ENCODE results near the gene GRM4. TPM values are rescaled to one million over a fixed set of nuclear protein-coding genes. Genes with fewer than 3 reads are reported as not detected.

The GRM4 gene
- total RNA-seq, 4 donors from 2014 or later, result 0.35 to 2.2 TPM; not detected in 2

- Histone ChIP-seq H3K27ac (no peak overlapping the region), H3K4me1 (no peaks in the 10 kb centered on the region), H3K36me3 (no peaks in the 10 kb centered on the region), H3K27me3 (no peaks in the 10 kb centered on the region), H3K9me3 (peaks cover 0 to 9% of the 10 kb centered on the region in 2 donors), H3K4me3 (no peak overlapping the region)
- no peak for TF ChIP-seq POLR2A (IDR thresholded peaks at IDR 0.05)
- TF ChIP-seq, protein P1, sequence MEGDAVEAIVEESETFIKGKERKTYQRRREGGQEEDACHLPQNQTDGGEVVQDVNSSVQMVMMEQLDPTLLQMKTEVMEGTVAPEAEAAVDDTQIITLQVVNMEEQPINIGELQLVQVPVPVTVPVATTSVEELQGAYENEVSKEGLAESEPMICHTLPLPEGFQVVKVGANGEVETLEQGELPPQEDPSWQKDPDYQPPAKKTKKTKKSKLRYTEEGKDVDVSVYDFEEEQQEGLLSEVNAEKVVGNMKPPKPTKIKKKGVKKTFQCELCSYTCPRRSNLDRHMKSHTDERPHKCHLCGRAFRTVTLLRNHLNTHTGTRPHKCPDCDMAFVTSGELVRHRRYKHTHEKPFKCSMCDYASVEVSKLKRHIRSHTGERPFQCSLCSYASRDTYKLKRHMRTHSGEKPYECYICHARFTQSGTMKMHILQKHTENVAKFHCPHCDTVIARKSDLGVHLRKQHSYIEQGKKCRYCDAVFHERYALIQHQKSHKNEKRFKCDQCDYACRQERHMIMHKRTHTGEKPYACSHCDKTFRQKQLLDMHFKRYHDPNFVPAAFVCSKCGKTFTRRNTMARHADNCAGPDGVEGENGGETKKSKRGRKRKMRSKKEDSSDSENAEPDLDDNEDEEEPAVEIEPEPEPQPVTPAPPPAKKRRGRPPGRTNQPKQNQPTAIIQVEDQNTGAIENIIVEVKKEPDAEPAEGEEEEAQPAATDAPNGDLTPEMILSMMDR (IDR thresholded peaks at IDR 0.05), result no peak
- no peak for DNase-seq
- intact Hi-C loops (cut with DNase I; ENCODE audit: low total_unique reads), result no loop called here
These were observed 16.1 kb upstream of the GRM4 start for GRCh38 chr6:34161857-34162515.

- intact Hi-C loops (cut with DNase I; ENCODE audit: low total_unique reads), result loop anchor here (10.0 kb wide), 2 partner anchors 385 to 575 kb away; partner anchors contain the start of gene BAK1
- no peak overlapping the region for H3K4me3 ChIP-seq
- no peak for DNase-seq
These were observed 14.0 kb upstream of the GRM4 start for GRCh38 chr6:34159844-34160243.

DNA sequence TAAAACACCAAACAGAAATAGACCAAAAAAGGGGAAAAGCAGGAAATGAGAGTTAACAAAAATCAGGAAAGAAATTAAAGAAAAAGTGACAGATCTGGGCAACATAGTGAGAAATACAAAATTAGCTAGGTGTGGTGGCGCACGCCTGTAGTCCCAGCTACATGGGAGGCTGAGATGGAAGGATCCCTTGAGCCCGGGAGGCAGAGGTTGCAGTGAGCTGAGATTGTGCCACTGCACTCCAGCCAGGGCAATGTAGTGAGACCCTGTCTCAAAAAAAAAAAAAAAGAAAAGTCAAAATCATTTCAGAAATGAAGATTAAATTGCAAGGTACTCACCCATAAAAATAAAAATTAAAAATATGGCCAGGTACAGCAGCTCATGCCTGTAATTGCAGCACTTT lies 13.0 kb upstream of the GRM4 start:
- peaks cover 0 to 9% of the 10 kb centered on the region in 2 donors for H3K9me3 ChIP-seq
- intact Hi-C loops (cut with DNase I; ENCODE audit: low total_unique reads), result loop anchor here (10.0 kb wide), 2 partner anchors 384 to 574 kb away; partner anchors contain the start of gene BAK1
- TF ChIP-seq, protein P1 (IDR thresholded peaks at IDR 0.05), result no peak
- no peak for TF ChIP-seq POLR2A (IDR thresholded peaks at IDR 0.05)
- no peaks in the 10 kb centered on the region for H3K27me3 ChIP-seq
- no peak for DNase-seq
- H3K36me3 ChIP-seq, result no peaks in the 10 kb centered on the region
- H3K4me1 ChIP-seq, result no peaks in the 10 kb centered on the region
- H3K4me3 ChIP-seq, result no peak overlapping the region
- no peak overlapping the region for H3K27ac ChIP-seq

More at GRCh38 chr6:34159844-34160243, 14.0 kb upstream of the GRM4 start:
- TF ChIP-seq POLR2A (IDR thresholded peaks at IDR 0.05), result no peak
- TF ChIP-seq, protein P1 (IDR thresholded peaks at IDR 0.05), result no peak
- Histone ChIP-seq H3K4me1 (no peaks in the 10 kb centered on the region), H3K36me3 (no peaks in the 10 kb centered on the region), H3K27me3 (no peaks in the 10 kb centered on the region), H3K9me3 (peaks cover 0 to 9% of the 10 kb centered on the region in 2 donors), H3K27ac (no peak overlapping the region)

DNA sequence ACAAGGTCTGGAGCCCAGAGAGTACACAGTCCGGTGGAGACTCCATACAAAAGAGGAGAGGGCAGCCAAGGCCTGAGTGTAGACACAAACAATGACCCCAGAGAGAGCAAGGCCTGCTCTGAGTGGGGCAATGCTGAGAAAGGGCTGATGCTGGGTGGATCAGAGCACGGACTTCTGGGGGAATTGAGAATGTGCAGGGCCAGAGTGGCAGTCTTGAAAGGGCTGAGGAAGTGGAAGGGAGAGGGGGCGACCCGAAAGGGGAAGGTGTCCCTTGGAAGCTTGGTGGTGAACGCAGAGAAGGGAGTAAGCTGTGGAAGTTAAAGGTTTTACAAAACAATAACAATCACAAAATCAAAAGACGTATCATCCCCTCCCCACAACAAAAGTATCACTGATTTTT lies 12.0 kb upstream of the GRM4 start:
- Histone ChIP-seq H3K27ac (no peak overlapping the region), H3K9me3 (peaks cover 0 to 9% of the 10 kb centered on the region in 2 donors), H3K4me1 (no peaks in the 10 kb centered on the region), H3K4me3 (no peak overlapping the region), H3K36me3 (no peaks in the 10 kb centered on the region), H3K27me3 (no peaks in the 10 kb centered on the region)
- TF ChIP-seq POLR2A (IDR thresholded peaks at IDR 0.05), result no peak
- intact Hi-C loops (cut with DNase I; ENCODE audit: low total_unique reads), result loop anchor here (10.0 kb wide), 2 partner anchors 383 to 573 kb away; partner anchors contain the start of gene BAK1
- DNase-seq, result no peak

GRCh38 chr6:34157236-34157830 lies 11.4 kb upstream of the GRM4 start:
- TF ChIP-seq, protein P1 (IDR thresholded peaks at IDR 0.05), result no peak
- TF ChIP-seq POLR2A (IDR thresholded peaks at IDR 0.05), result no peak
- no peak for DNase-seq
- H3K4me1 ChIP-seq, result no peaks in the 10 kb centered on the region
- H3K4me3 ChIP-seq, result no peak overlapping the region
- peaks cover 0 to 9% of the 10 kb centered on the region in 2 donors for H3K9me3 ChIP-seq
- no peaks in the 10 kb centered on the region for H3K36me3 ChIP-seq
- intact Hi-C loops (cut with DNase I; ENCODE audit: low total_unique reads), result loop anchor here (10.0 kb wide), 2 partner anchors 383 to 573 kb away; partner anchors contain the start of gene BAK1
- H3K27ac ChIP-seq, result no peak overlapping the region
- H3K27me3 ChIP-seq, result no peaks in the 10 kb centered on the region

Data from uterus (tissue), 4 donors.